MM.1S (cell line): ENCODE measurements around the gene PCDHGA4.

Experiments used
- EZH2 ChIP-seq: fragments of 300-600 bp; sonication (generic); optimal IDR thresholded peaks from 2 replicates; pipeline ENCODE3; 2017; ENCODE audit warnings: low read depth, mild to moderate bottlenecking, antibody characterized with exemption, low read length, mixed read lengths
- TF ChIP-seq, protein P1 (sequence below): fragments of 300-600 bp; sonication (generic); IDR thresholded peaks from 2 replicates; pipeline ENCODE4 v1.5.1; 2016; ENCODE audit warnings: antibody characterized with exemption, low read length, mixed read lengths

DNA sequence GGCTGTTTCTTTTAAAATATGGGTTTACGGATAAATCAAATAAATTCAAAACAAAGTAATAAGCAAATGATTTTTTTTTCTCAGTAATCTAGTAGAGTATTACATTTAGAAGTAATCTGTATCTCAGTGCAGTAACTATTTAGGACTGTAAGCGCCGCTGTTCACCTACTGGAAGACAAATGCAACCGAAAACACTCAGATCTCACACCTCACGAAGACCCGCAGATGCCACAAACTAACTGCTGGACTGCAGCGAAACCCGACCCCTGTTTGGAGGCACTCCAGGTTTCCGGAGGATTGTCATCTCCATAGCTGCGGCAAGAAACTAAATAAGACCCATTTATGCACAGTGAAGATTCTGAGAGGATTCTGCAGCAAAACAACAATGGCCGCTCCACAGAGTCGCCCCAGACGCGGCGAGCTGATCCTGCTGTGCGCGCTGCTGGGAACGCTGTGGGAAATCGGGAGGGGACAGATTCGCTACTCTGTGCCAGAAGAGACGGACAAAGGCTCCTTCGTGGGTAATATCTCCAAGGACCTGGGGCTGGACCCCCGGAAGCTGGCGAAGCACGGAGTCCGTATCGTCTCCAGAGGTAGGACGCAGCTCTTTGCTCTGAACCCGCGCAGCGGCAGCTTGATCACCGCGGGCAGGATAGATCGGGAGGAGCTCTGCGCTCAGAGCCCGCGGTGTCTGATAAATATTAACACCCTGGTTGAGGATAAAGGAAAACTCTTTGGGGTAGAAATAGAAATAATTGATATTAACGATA lies 37.8 kb downstream of the PCDHGA4 start, which contains the start of gene PCDHGA8:
- TF ChIP-seq, protein P1, sequence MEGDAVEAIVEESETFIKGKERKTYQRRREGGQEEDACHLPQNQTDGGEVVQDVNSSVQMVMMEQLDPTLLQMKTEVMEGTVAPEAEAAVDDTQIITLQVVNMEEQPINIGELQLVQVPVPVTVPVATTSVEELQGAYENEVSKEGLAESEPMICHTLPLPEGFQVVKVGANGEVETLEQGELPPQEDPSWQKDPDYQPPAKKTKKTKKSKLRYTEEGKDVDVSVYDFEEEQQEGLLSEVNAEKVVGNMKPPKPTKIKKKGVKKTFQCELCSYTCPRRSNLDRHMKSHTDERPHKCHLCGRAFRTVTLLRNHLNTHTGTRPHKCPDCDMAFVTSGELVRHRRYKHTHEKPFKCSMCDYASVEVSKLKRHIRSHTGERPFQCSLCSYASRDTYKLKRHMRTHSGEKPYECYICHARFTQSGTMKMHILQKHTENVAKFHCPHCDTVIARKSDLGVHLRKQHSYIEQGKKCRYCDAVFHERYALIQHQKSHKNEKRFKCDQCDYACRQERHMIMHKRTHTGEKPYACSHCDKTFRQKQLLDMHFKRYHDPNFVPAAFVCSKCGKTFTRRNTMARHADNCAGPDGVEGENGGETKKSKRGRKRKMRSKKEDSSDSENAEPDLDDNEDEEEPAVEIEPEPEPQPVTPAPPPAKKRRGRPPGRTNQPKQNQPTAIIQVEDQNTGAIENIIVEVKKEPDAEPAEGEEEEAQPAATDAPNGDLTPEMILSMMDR = peak; percentile 52
- no peak for TF ChIP-seq EZH2
